ELR (cell line): ENCODE data around the gene TCEA2.
"Not testable (repeated sequence)": the region's sequence is repeated elsewhere in the genome, so short reads cannot be mapped to it uniquely, and the experiment has no call there.

Experiments used
- DNase-seq: peaks from one replicate; pipeline ENCODE4 v3.0.0-alpha.2; 2015; ENCODE audit warnings: low read depth

Gene TCEA2

GRCh38 chr20:64108731-64109681, 46.0 kb downstream of the TCEA2 start:
- DNase-seq, result no peak

GRCh38 chr20:64109831-64110391, 46.9 kb downstream of the TCEA2 start:
- no peak for DNase-seq

- DNase-seq, result no peak
Measured at GRCh38 chr20:64110411-64111068, 47.5 kb downstream of the TCEA2 start.

GRCh38 chr20:64111841-64112641, 49.0 kb downstream of the TCEA2 start:
- DNase-seq, result no peak

- DNase-seq, result no peak
Measured at GRCh38 chr20:64112691-64113443, 49.9 kb downstream of the TCEA2 start.

GRCh38 chr20:64113444-64113775, 50.4 kb downstream of the TCEA2 start:
- DNase-seq, result no peak

- DNase-seq, result no peak
Measured at GRCh38 chr20:64113796-64114355, 50.9 kb downstream of the TCEA2 start.

- no peak for DNase-seq
Measured at GRCh38 chr20:64114356-64114971, 51.5 kb downstream of the TCEA2 start.

GRCh38 chr20:64115171-64115911, 52.3 kb downstream of the TCEA2 start:
- DNase-seq, result no peak

GRCh38 chr20:64116016-64116415, 53.0 kb downstream of the TCEA2 start:
- no peak for DNase-seq

- DNase-seq, result no peak
Measured at GRCh38 chr20:64116541-64117431, 53.8 kb downstream of the TCEA2 start.

GRCh38 chr20:64117432-64117777, 54.4 kb downstream of the TCEA2 start:
- DNase-seq, result not testable (repeated sequence)

GRCh38 chr20:64119301-64119680, 56.3 kb downstream of the TCEA2 start:
- DNase-seq, result no peak

GRCh38 chr20:64119681-64120341, 56.8 kb downstream of the TCEA2 start:
- DNase-seq, result no peak

- no peak for DNase-seq
Measured at GRCh38 chr20:64121586-64121985, 58.6 kb downstream of the TCEA2 start.
